HG03521 (cell line): Measurements from ENCODE around the gene ZDHHC24.
A peak's percentile ranks its signal among the peaks of the same experiment; 100 is the strongest.
"Not testable (repeated sequence)": the region's sequence is repeated elsewhere in the genome, so short reads cannot be mapped to it uniquely, and the experiment has no call there.

Source experiments
- ATAC-seq: cut with Tn5 transposase; IDR thresholded peaks from one replicate; pipeline ENCODE4 v1.9.1; 2021; ENCODE audit warnings: mild to moderate bottlenecking, moderate library complexity; ENCODE audit not compliant: unreplicated experiment

The ZDHHC24 gene

GRCh38 chr11:66545701-66546367 lies at the start of gene ZDHHC24:
TSS of gene ZDHHC24 (minus strand) at chr11:66546048. CDS start at chr11:66546003, 45 bp downstream.
- peak; percentile 74 for ATAC-seq

GRCh38 chr11:66595245-66595904 lies 49.5 kb upstream of the ZDHHC24 start:
- no peak for ATAC-seq

DNA sequence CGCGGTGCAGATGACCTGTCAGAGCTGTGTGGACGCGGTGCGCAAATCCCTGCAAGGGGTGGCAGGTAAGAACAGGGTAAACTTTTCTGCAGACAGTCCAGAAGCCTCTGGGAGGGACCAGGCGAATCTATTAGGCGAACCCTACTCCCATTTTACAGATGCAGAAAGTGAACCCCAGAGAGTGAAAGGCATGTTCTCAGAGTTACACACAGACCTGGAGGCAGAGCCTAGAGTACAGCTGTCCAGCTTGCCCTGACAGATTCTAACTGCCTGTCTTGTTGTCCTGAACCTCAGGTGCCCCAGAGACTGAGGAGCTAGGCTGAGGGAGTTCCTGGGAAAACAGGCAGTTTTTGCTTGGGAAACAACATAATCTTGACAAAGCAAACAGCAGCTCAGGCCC lies 47.8 kb upstream of the ZDHHC24 start:
- ATAC-seq = no peak

- ATAC-seq = no peak
These were observed 47.4 kb upstream of the ZDHHC24 start for GRCh38 chr11:66593303-66593635.

- ATAC-seq = peak; percentile 89
These were observed 46.8 kb upstream of the ZDHHC24 start, which contains the start of the genes CCDC87 and CCS for GRCh38 chr11:66592457-66593302. TSS of gene CCDC87 (minus strand) at chr11:66593063. CDS start at chr11:66593015, 48 bp downstream. TSS of gene CCS (plus strand) at chr11:66593185. CDS start at chr11:66593262, 77 bp downstream.

DNA sequence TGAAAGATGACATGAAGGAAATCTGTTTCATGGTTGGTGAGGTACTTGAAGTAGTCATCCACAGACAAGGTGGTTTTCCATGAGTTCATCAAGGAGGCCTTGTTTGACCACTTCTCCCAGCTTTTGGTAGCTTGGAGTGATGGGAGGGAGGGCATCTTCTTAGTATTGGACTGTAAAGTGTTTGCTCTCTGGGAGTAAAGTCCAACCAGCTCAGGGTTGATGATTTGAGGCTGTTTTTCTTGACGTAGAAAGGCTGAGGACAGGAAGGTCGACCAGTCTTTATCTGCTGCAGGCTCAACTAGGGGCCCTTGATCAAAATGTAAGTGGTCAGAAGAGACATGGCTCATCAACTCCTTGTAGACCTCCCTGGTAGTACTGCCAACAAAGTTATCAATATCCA lies 45.3 kb upstream of the ZDHHC24 start:
- ATAC-seq = no peak

DNA sequence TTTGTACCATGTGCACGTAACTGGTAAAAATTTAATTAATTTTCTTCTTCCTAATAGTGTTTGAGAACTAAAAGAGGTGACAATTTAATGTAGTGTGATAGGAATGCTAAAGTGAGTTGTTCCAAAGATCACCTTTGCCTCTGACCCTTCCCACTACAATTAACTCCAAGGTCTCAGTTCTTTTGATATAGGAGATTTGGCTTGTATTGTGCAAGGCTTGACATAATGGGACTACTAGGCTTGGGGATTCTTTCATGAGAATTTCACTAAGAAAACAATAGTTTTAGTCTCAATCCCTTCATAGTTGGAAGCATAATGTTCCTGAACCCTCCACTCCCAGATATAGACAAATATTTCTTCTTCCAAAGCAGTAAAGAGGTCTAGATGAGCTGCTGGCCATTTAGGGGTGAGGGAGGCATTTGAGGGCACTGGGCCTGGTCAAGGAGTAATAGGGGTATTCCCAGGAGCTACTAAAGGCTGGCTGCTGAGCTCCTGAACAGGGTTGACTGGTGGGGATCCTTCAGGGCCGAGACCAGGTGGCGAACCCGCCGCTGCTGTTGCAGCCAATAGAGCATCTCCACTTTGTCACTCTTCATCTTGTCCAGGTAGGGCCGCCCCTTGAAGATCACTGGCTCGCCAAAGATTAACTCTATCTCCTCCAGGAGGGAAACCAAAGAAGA lies 44.3 kb upstream of the ZDHHC24 start:
- ATAC-seq = no peak

DNA sequence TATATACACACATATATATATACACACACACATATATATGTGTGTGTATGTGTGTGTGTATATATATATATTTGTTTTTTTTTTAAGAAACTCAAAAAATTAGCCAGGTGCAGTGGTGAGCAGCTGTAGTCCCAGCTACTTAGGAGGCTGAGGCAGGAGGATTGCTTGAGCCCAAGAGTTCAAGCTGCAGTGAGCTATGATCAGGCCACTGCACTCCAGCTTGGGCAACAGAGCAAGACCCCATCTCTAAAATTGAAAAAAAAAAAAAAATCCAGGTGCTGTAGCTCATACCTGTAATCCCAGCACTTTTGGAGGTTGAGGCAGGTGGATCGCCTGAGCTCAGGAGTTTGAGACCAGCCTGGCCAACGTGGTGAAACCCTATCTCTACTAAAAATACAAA lies 43.5 kb upstream of the ZDHHC24 start:
- not testable (repeated sequence) for ATAC-seq

GRCh38 chr11:66586136-66586535 lies 40.3 kb upstream of the ZDHHC24 start:
- no peak for ATAC-seq

DNA sequence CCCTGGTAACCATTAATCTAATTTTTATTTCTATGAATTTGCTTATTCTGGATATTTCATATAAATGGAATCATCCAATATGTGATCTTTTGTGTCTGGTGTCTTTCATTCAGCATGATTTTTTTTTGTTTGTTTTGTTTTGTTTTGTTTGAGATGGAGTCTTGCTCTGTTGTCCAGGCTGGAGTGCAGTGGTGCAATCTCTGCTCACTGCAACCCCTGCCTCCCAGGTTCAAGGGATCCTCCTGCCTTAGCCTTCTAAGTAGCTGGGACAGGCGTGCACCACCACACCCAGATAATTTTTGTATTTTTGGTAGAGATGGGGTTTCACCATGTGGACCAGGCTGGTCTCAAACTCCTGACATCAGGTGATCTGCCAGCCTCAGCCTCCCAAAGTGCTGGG lies 39.6 kb upstream of the ZDHHC24 start:
- not testable (repeated sequence) for ATAC-seq

- ATAC-seq = not testable (repeated sequence)
These were observed 36.8 kb upstream of the ZDHHC24 start for GRCh38 chr11:66582565-66583147.

DNA sequence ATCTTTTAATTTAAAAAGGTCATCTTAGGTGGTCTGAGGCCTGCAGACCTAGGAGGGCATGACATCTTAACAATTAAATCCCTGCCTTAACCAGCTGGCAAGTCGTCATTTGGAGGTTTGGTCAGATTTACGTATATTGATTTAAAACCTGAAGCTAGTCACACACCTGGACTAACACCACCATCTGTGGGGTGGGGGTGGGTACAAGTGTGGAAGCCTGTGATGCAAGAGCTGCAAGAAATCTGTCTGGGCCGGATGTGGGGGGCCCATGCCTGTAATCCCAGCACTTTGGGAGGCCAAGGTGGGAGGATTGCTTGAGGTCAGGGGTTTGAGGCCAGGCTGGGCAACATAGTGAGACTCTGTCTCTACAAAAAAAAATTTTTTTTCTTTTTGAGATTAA lies 35.4 kb upstream of the ZDHHC24 start:
- no peak for ATAC-seq

- no peak for ATAC-seq
These were observed 35.0 kb upstream of the ZDHHC24 start for GRCh38 chr11:66580803-66581202.

GRCh38 chr11:66579017-66579606 lies 33.3 kb upstream of the ZDHHC24 start:
- ATAC-seq = no peak

DNA sequence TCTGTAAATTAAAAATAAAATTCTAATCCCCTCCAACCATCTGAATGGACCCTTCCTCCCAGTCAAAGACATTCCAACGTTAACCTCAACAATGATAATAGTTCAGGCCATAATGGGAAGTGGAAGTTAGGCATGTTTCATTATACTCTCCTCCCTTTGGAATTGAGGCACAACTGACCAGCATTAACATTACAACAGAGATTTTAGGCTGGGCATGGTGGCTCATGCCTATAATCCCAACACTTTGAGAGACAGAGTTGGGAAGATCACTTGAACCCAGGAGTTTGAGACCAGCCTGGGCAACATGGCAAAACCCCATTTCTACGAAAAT lies 25.0 kb upstream of the ZDHHC24 start:
- no peak for ATAC-seq

DNA sequence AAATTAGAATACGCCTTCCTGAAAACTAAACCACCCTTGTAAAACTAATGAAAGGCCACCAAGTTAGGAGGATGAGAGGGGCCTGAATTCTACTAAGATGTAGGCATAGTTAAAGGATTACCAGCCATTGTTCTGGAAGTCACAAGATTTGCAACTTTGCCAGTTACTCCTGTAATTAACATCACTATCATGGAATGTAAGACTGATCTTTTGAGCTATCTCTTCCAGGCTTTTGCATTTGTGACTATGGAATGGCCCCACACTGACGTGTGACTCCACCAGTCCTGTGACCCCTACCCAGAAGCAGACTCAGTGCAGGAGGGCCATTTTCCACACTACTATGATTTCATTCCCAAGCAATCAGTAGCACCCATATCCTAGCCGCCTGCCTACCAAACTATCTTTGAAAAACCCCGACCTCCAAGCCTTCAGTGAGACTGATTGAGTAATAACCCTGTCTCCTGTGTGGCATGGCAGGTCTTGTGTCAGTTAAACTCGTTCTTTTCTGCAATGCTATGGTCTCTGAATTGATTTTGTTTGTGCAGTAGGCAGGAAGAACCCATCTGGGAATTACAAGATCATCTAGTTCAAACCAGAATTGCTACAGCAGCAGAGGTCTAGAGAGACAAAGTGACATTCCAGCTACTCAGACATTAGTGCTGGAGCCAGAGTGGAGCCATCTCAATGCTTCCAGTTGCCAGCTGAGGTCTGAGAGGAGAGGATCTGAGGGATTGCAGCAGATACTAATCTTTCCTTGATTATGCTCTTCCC lies 24.4 kb upstream of the ZDHHC24 start:
- no peak for ATAC-seq

GRCh38 chr11:66569076-66569475 lies 23.2 kb upstream of the ZDHHC24 start:
- ATAC-seq = no peak

- peak; percentile 65 for ATAC-seq
These were observed 22.5 kb upstream of the ZDHHC24 start, which contains the start of gene CTSF for GRCh38 chr11:66568124-66568916. TSS of gene CTSF (minus strand) at chr11:66568606. CDS start at chr11:66568486, 120 bp downstream.

- ATAC-seq = no peak
These were observed 21.9 kb upstream of the ZDHHC24 start for GRCh38 chr11:66567787-66568123.
